ENCODE measurements around the gene ARHGAP4.

DNA sequence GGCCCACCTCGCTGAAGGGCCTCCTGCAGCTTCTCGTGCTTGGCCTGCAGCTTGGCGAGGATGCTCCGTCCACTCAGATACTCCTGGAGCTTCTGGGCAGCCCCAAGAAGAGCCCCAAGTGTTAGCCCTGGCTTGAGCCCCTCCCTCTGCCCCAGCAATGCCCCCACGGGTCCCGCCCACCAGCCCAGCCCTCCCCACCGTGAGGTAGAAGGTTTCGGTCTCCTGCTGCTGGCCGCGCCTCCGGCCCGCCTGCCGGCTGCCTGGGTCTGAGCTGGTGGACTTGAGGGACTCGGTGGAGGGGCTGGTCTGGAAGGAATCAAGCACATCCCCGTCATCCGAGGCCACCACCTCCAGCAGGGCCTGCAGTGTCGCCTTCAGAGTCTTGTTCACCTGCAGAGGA lies 12.9 kb downstream of the ARHGAP4 start:
- TF ChIP-seq, protein P1, sequence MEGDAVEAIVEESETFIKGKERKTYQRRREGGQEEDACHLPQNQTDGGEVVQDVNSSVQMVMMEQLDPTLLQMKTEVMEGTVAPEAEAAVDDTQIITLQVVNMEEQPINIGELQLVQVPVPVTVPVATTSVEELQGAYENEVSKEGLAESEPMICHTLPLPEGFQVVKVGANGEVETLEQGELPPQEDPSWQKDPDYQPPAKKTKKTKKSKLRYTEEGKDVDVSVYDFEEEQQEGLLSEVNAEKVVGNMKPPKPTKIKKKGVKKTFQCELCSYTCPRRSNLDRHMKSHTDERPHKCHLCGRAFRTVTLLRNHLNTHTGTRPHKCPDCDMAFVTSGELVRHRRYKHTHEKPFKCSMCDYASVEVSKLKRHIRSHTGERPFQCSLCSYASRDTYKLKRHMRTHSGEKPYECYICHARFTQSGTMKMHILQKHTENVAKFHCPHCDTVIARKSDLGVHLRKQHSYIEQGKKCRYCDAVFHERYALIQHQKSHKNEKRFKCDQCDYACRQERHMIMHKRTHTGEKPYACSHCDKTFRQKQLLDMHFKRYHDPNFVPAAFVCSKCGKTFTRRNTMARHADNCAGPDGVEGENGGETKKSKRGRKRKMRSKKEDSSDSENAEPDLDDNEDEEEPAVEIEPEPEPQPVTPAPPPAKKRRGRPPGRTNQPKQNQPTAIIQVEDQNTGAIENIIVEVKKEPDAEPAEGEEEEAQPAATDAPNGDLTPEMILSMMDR (conservative IDR thresholded peaks at IDR 0.05) = no peak
- no peak for TF ChIP-seq EZH2 (IDR thresholded peaks at IDR 0.05; ENCODE audit: low read depth)
